Retinal pigment epithelial cell (primary cell): ENCODE data around the gene FAM174B.
"Not testable (repeated sequence)": the region's sequence is repeated elsewhere in the genome, so short reads cannot be mapped to it uniquely, and the experiment has no call there.

Source experiments
- DNase-seq: peaks from one replicate; pipeline ENCODE4 v3.0.0-alpha.2; 2010; ENCODE audit warnings: low read depth
- H3K4me3 ChIP-seq: 2 replicates; pipeline ENCODE4 v1.5.1; 2011; ENCODE audit warnings: mild to moderate bottlenecking, low read length, control low read depth, moderate library complexity
- TF ChIP-seq, protein P1 (sequence below): conservative IDR thresholded peaks from 2 replicates; pipeline ENCODE4 v1.5.1; 2011; ENCODE audit warnings: low read depth, low read length, control low read depth, inconsistent platforms

FAM174B gene

DNA sequence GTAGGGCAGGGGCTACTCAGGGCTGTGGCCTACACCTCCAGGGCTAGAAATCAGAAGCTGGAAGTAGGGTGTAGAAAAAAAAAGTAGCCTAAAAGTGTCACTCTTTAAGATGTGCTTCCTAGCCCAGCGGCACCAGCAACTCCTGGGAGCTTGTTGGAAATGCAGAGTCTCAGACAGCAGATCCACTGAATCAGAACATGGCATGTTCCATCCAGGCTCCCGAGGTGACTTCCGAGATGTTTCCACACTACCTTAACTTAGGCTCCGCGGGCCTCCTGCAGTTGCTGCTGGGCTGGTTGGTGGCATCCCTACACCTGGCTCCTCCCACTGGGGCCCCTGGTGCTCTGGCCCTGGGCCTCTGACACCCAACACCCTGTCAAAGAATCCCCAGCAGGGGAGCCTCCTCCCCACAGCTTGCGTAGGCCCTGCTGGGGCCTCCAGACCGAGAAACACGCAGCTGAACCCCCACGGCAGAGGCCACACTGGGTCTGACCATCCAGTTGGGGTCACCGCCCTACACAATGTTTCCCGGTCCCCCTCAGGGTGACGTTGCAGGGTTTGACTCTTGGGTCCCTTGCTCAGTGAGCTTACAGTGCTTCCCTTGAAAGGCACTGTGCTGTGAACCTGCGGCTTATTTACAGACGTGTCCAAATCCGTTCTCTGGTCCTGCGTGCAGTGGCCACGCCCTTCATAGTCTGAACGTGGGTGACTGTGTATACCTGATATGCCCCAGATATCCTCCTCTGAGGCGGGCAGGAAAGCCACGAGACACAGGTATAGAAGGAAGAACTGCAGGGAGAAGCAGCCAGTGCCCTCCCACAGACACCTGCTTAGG lies 46.5 kb downstream of the FAM174B start:
- H3K4me3 ChIP-seq, result no peak overlapping the region
- DNase-seq, result no peak
- TF ChIP-seq, protein P1, sequence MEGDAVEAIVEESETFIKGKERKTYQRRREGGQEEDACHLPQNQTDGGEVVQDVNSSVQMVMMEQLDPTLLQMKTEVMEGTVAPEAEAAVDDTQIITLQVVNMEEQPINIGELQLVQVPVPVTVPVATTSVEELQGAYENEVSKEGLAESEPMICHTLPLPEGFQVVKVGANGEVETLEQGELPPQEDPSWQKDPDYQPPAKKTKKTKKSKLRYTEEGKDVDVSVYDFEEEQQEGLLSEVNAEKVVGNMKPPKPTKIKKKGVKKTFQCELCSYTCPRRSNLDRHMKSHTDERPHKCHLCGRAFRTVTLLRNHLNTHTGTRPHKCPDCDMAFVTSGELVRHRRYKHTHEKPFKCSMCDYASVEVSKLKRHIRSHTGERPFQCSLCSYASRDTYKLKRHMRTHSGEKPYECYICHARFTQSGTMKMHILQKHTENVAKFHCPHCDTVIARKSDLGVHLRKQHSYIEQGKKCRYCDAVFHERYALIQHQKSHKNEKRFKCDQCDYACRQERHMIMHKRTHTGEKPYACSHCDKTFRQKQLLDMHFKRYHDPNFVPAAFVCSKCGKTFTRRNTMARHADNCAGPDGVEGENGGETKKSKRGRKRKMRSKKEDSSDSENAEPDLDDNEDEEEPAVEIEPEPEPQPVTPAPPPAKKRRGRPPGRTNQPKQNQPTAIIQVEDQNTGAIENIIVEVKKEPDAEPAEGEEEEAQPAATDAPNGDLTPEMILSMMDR, result no peak

DNA sequence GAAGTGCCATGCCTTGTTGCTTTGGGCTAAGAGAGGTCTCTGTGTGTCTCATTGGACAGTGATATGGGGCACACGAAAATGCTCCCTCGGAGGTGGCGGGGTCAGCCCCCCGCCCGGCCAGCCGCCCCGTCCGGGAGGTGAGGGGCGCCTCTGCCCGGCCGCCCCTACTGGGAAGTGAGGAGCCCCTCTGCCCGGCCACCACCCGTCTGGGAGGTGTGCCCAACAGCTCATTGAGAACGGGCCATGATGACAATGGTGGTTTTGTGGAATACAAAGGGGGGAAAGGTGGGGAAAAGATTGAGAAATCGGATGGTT lies 48.8 kb downstream of the FAM174B start:
- not testable (repeated sequence) for DNase-seq, H3K4me3 ChIP-seq

DNA sequence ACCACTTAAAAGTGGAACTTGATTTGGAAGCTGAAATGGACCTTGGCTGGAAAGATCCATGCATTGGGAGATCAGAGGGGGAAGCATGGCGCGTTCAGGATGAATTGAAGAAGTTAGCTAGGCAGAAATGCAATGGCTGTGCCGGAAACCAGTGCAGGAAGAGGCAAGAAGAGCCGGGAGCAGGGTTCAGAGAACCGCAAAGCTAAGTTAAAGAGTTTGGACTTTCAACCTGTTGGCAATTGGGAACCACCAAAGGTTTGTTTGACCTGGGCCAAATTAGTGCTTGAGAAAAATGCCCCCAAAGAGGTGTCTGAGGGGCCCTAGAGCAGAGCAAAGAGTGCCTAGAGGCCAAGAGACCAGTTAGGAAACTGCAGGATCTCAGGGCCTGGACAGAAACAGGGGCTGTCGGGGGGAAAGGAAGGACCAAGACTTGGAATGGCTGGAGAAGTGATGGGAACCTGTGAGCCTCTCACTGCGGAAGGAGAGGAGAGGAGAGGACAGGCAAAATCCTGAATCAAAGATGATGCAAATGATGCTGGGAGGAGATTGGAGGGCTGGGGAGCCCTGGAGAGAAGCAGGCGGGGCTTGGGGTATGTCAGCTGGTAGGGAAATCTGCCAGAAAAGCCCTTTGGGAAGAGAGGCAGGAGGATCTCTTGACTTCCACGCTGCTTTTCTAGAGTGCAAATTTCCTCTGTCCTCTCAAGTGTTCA lies 49.3 kb downstream of the FAM174B start:
- no peak for DNase-seq
- TF ChIP-seq, protein P1, result no peak
- H3K4me3 ChIP-seq, result no peak overlapping the region

DNA sequence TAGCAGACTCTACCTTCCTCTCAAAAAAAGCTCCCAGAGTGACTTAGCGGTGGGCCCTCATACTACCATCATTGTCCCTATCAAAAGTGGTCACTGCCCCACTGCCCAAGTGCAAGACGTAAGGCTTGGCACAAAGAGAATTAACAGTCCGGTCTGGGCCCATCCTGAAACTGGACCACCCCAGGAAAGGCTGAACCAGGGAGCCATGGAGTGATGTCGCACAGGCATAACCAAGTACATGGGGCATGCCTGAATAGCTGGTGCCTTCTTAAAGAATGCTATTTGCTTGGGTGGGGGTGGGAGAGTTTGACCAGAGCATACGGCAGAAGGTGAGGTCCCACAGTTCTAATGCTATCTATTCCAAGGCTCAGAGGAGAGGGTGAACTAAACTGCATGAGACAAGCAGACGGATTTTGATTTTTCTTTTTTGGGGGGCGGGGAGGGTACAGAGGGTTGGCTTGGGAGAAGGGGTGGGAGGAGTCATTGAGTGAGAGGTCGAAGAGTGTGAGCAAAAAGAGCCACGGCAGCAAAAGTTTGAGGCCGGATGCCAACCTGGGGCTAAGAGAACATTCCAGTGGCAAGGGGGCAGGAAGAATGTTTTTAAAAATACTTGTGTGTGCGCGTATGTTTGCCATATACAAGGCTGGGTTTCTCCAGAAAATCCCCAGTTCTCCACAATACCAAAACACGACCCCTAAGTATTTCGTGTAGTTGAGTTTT lies 50.2 kb downstream of the FAM174B start:
- DNase-seq, result no peak
- no peak overlapping the region for H3K4me3 ChIP-seq
- TF ChIP-seq, protein P1, result no peak

DNA sequence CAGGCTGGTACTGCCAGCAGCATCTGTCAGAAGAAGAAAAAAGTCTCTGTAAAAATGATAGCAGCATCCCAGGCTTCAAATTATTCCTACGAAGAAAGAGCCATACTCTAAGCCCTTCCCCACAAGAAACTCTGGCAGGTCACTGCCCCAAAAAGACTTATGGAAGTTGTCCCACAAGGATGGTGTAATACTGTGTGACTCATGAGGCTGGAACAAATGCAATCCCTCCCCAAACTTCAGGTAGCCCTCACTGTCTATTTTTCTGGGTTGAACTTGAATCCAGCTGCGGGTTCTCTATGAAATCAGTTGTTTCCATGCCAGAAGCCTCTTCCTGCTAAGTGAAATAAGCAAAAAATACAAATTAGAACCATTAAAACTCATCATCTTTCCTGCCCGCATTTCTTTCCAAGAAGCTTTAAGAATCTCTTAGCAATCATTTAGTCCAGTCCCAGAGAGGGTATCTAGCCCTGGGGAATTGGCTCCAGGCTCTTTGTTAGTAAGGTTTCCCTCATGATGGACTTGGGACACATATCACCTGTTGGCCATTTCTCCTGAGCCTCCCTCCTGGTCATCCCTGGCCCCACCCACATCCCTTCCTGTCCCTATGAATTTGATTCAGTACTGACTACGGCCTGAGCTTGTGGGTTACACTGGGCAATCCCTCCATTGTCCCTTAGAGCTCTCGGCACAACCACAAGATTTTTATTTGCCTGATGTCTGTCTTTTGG lies 51.7 kb downstream of the FAM174B start:
- H3K4me3 ChIP-seq, result no peak overlapping the region
- no peak for DNase-seq
- TF ChIP-seq, protein P1, result no peak

DNA sequence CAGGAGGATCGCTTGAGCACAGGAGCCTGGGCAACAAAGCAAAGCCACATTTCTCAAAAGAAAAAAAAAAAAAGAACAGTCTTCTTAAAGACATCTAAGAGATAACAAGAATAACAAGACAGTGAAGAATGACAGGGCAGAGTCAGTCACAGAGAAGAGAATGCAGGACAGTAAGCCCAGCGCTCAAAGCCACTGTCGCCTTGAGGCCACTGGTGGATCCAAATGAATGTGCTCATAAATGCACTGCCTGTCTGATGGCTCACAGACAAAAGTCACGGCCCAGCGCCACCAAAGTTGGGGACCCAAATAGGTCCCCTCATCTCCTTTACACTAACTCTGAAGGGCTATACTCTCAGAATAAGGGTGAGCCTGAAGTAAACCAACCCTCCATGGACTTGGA lies 52.3 kb downstream of the FAM174B start:
- no peak for DNase-seq
- no peak overlapping the region for H3K4me3 ChIP-seq
- TF ChIP-seq, protein P1, result no peak

DNA sequence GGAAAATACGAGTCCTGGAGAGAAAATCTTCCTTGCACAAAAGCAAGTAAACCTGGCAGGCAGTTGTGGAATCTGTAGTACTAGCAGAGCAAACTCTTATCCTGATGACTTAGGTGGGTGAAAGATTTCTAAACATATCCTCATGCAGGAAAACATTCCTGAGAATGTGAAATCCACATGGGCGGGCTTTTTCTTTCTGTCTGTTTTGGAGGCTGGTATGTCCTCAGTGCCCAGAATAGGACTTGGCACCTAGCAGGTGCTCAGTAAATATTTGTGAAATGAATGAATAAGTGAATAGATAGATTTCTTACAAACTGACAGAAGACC lies 53.3 kb downstream of the FAM174B start:
- H3K4me3 ChIP-seq, result no peak overlapping the region
- DNase-seq, result no peak
- TF ChIP-seq, protein P1, result no peak
